Measurements from ENCODE around the gene WNT2B.

DNA sequence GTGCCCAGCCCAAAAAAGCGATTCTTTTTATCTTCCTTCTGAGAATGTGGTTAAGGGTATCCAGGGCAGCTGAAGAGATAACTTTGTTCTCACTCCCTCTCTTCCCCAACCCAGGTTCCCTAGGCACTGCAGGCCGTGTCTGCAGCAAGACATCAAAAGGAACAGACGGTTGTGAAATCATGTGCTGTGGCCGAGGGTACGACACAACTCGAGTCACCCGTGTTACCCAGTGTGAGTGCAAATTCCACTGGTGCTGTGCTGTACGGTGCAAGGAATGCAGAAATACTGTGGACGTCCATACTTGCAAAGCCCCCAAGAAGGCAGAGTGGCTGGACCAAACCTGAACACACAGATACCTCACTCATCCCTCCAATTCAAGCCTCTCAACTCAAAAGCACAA lies 11.4 kb downstream of the WNT2B start:
- no peak for TF ChIP-seq CTCF (IDR thresholded peaks at IDR 0.05; ENCODE audit: low read depth, low read length)
- no peak for TF ChIP-seq EZH2phosphoT487 (IDR thresholded peaks at IDR 0.05; ENCODE audit: low read depth)

All from OCI-LY3 (cell line).